HepG2 (cell line): ENCODE data around the gene VAMP8. TPM values are rescaled to one million over a fixed set of nuclear protein-coding genes. Genes with fewer than 3 reads are reported as not detected.

Experiments
- ATAC-seq: fragments of 200-7000 bp; cut with Tn5 transposase; 3 replicates; pipeline ENCODE4 v1.9.1; 2020; ENCODE audit warnings: mild to moderate bottlenecking, moderate library complexity
- BruUV-seq: library from RNA; stranded (reverse); fragments of 400-500 nt; replicated peaks from 2 replicates; lab custom pipeline; 2021; lab: Mats Ljungman, UMichigan
- CTCF ChIA-PET: fragments of 300-600 bp; formaldehyde crosslinking; extraction: SDS; loops from one replicate; lab custom pipeline; 2021; ENCODE audit warnings: low total read pairs, inconsistent platforms, low intra/inter-chr PET ratio; lab: Yijun Ruan, JAX
- POLR2A ChIA-PET: fragments of 350-600 bp; sonication (Branson Sonifier 250); formaldehyde crosslinking; loops from one replicate; lab custom pipeline; 2020; ENCODE audit warnings: antibody characterized with exemption, inconsistent platforms; lab: Yijun Ruan, JAX
- DNase-seq: peaks from one replicate; pipeline ENCODE4 v3.0.0-alpha.2; 2015; ENCODE audit warnings: low spot score
- FAIRE-seq: peaks from 3 replicates; lab custom pipeline; 2011; peaks lifted over from hg19 to GRCh38; lab: Jason Lieb, UNC
- H2AFZ ChIP-seq: one replicate; pipeline ENCODE4 v1.6.1; 2011; ENCODE audit warnings: low read length, inconsistent platforms
- H3K27ac ChIP-seq: fragments of 300-600 bp; 3 replicates; pipeline ENCODE4 v1.8.0; 2011; ENCODE audit warnings: mixed run types, mild to moderate bottlenecking, mixed read lengths, low read length, inconsistent platforms; ENCODE audit not compliant: insufficient read depth; ENCODE audit errors: extremely low read length
- H3K27me3 ChIP-seq, 2 experiments: fragments of 200-600 bp in 1 of 2; 2 replicates in 1 of 2; 3 replicates in 1 of 2; pipeline versions ENCODE4 v1.6.0 to v1.8.0; 2011; ENCODE audit warnings: low read length in 2 of 2, mild to moderate bottlenecking in 2 of 2, moderate library complexity in 2 of 2, inconsistent platforms in 1 of 2; ENCODE audit not compliant: insufficient read depth in 2 of 2, control insufficient read depth in 1 of 2
- H3K36me3 ChIP-seq, 2 experiments: fragments of 200-600 bp in 1 of 2; replicated peaks in 1 of 2; 2 replicates in 1 of 2; 3 replicates in 1 of 2; pipeline versions ENCODE4 v1.5.1 to v1.8.0; 2011; ENCODE audit warnings: low read length in 2 of 2, inconsistent platforms in 1 of 2; ENCODE audit not compliant: insufficient read depth in 2 of 2, control insufficient read depth in 1 of 2
- H3K4me1 ChIP-seq: 2 replicates; pipeline ENCODE4 v1.5.1; 2012; ENCODE audit warnings: low read length, inconsistent platforms; ENCODE audit not compliant: insufficient read depth
- H3K4me2 ChIP-seq: 2 replicates; pipeline ENCODE4 v1.6.0; 2011; ENCODE audit warnings: low read depth, low read length, inconsistent platforms
- H3K4me3 ChIP-seq, 3 experiments: fragments of 200-600 bp in 1 of 3; sonication (generic), shearing (Covaris generic) in 1 of 3; replicated peaks in 1 of 3; 2 replicates each; pipeline ENCODE4 v1.5.1; 2011 to 2016; ENCODE audit warnings: low read length in 3 of 3, inconsistent platforms in 2 of 3, low read depth in 2 of 3, mild to moderate bottlenecking in 2 of 3, control low read depth in 1 of 3, mixed read lengths in 1 of 3; ENCODE audit not compliant: insufficient read depth in 1 of 3
- H3K79me2 ChIP-seq: one replicate; pipeline ENCODE4 v1.6.1; 2011; ENCODE audit warnings: low read length, inconsistent platforms; ENCODE audit not compliant: insufficient read depth
- H3K9ac ChIP-seq: 2 replicates; pipeline ENCODE4 v1.6.0; 2011; ENCODE audit warnings: mild to moderate bottlenecking, low read depth, low read length, inconsistent platforms; ENCODE audit not compliant: insufficient read depth
- H3K9me3 ChIP-seq: 2 replicates; pipeline ENCODE4 v1.5.1; 2012; ENCODE audit warnings: mild to moderate bottlenecking, low read length
- H4K20me1 ChIP-seq: 2 replicates; pipeline ENCODE4 v1.6.0; 2011; ENCODE audit warnings: inconsistent platforms, mild to moderate bottlenecking, low read length, moderate library complexity; ENCODE audit not compliant: insufficient read depth
- EP300 ChIP-seq, 3 experiments: sonication (generic) in 1 of 3; formaldehyde crosslinking in 1 of 3; IDR thresholded peaks; 2 replicates each; pipeline versions ENCODE4 v1.5.1 to v1.6.1; 2011 to 2020; ENCODE audit warnings: low read depth in 2 of 3, low read length in 2 of 3, borderline replicate concordance in 1 of 3, improper control_type of control experiment in 1 of 3, mild to moderate bottlenecking in 1 of 3, missing genetic modification reagents in 1 of 3, moderate library complexity in 1 of 3
- FOXK2 ChIP-seq: fragments of 450-650 bp; IDR thresholded peaks from 2 replicates; pipeline ENCODE4 v1.6.1; 2016
- NCOA2 ChIP-seq: sonication (generic); formaldehyde crosslinking; IDR thresholded peaks from 2 replicates; pipeline ENCODE4 v1.8.0; 2022; ENCODE audit warnings: inconsistent platforms
- ZBTB20 ChIP-seq: sonication (generic); formaldehyde crosslinking; IDR thresholded peaks from 2 replicates; pipeline ENCODE4 v1.8.1; 2023; ENCODE audit warnings: missing genetic modification reagents, low read depth, mild to moderate bottlenecking, borderline replicate concordance
- ZNF430 ChIP-seq: sonication (generic); formaldehyde crosslinking; IDR thresholded peaks from 2 replicates; pipeline ENCODE4 v1.9.0; 2021; ENCODE audit warnings: mild to moderate bottlenecking, missing genetic modification reagents
- ZNF773 ChIP-seq: sonication (generic); formaldehyde crosslinking; IDR thresholded peaks from 2 replicates; pipeline ENCODE4 v1.4.0; 2020; ENCODE audit warnings: missing genetic modification reagents, borderline replicate concordance
- WGBS: methylation state at CpG from one replicate; pipeline ENCODE4 v1.1.6; 2017; ENCODE audit warnings: low lambda C conversion rate; 5-methylcytosine and 5-hydroxymethylcytosine counted together
- in situ Hi-C: cut with HindIII; loops from 2 replicates; pipeline ENCODE4 v1.10.0; 2017; ENCODE audit warnings: low pct_unique_long_range_greater_than_20kb; ENCODE audit not compliant: extremely low pct_ligation_motif_present
- intact Hi-C: fragments of 100-400 bp; cut with micrococcal nuclease; formaldehyde crosslinking; loops from one replicate; pipeline ENCODE4 v1.10.0; 2022; ENCODE audit not compliant: unreplicated experiment
- polyA plus RNA-seq, 8 experiments: library from polyadenylated mRNA; depleted of rRNA in 3 of 8; stranded (reverse) in 7 of 8; unstranded in 1 of 8; fragments of >200 nt; fragmentation: Illumina TruSeq in 4 of 8; extraction: Trizol in 4 of 8; gene quantifications; 2 replicates each; pipeline versions ENCODE4 v1.2.1 to v1.2.3, GENCODE V29; 2011 to 2016; ENCODE audit warnings: low read depth in 4 of 8, missing spikeins in 1 of 8, mixed read lengths in 1 of 8; ENCODE audit not compliant: insufficient read depth in 1 of 8
- total RNA-seq, 5 experiments: library from RNA; depleted of rRNA; stranded (reverse); fragments of >200 nt; fragmentation: Illumina TruSeq; extraction: Trizol; gene quantifications; 2 replicates each; pipeline ENCODE4 v1.2.3, GENCODE V29; 2016; ENCODE audit warnings: low read depth in 1 of 5
- TF ChIP-seq, protein P1 (sequence below): IDR thresholded peaks from 2 replicates; pipeline ENCODE4 v1.6.1; 2016; ENCODE audit warnings: missing compliant biosample characterization, missing genetic modification reagents, borderline replicate concordance
- TF ChIP-seq, protein P2 (sequence below): sonication (generic); formaldehyde crosslinking; IDR thresholded peaks from 2 replicates; pipeline ENCODE4 v1.5.0; 2020; ENCODE audit warnings: mild to moderate bottlenecking, missing genetic modification reagents
- TF ChIP-seq, protein P3 (sequence below): sonication (generic); formaldehyde crosslinking; IDR thresholded peaks from 2 replicates; pipeline ENCODE4 v1.5.0; 2020; ENCODE audit warnings: missing genetic modification reagents

Gene VAMP8
- total and polyA plus RNA-seq, 2 of the 13 experiments (the other 11 are each of a cell fraction or from before 2014, with no cell fraction given): 83.3 to 157 TPM

DNA sequence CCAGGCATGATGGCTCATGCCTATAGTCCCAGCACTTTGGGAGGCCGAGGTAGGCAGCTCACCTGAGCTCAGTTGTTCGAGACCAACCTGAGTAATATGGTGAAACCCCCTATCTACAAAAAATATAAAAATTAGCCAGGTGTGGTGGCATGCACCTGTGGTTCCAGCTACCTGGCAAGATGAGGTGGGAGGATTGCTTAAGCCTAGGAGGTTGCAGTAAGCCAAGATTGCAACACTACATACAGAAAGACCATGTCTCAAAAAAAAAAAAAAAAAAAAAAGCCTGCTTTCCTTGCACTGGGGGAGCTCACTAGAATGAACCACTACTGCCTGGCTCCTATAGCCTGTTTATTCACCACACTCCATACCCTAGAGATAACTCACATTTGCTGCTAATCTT lies 45.8 kb upstream of the VAMP8 start (continued):
- no peak for TF ChIP-seq ZNF773 (CRISPR knock-in tag)

DNA sequence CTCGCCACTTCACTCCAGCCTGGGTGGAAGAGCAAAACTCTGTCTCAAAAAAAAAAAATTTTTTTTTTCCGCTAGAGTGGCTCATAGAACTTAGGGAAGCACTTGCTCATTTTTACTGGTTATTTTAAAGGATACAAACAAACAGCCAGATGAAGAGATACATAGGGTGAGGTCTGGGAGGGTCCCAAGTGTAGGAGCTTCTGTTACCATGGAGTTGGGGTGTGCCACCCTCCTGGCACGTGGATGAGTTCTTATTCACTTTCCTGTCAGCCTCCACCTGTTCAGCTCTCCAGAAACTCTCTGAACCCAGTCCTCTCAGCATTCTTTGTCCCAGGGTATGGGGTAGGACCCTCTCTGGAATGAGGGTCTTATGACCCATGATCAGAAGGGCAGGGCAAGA lies 43.3 kb upstream of the VAMP8 start:
- no peak for FAIRE-seq
- no peak for DNase-seq
- no peak for TF ChIP-seq EP300 (IDR thresholded peaks at IDR 0.05; ENCODE audit: low read depth in 2 of 2, low read length in 2 of 2)
- TF ChIP-seq EP300 (CRISPR knock-in tag; IDR thresholded peaks at IDR 0.05; ENCODE audit: borderline replicate concordance): no peak
- TF ChIP-seq, all 625 proteins: peak for 0
- Histone ChIP-seq H3K79me2 (peaks cover 15% of the 10 kb centered on the region), H3K36me3 (no peaks in the 10 kb centered on the region), H3K27ac (no peak overlapping the region), H3K4me3 (no peak overlapping the region), H3K9me3 (no peaks in the 10 kb centered on the region), H3K27me3 (no peaks in the 10 kb centered on the region; a peak in 1 of 5 replicates), H3K4me1 (peaks cover 14% of the 10 kb centered on the region), H2AFZ (no peak overlapping the region), H3K4me2 (no peak overlapping the region), H4K20me1 (no peaks in the 10 kb centered on the region), H3K9ac (no peak overlapping the region)
- CTCF ChIA-PET: no interaction called here
- WGBS: 85% methylated on average over 3 of the region's 3 CpGs
- intact Hi-C loops: no loop called here
- no peak for ATAC-seq
- in situ Hi-C loops: no loop called here
- no TSS peak for BruUV-seq
- POLR2A ChIA-PET: interaction anchor here (0.8 to 1.9 kb wide), 3 partner anchors 12 to 115 kb away, joined by 3 to 6 read pairs (median 4); partner anchors contain the start of gene SH2D6

DNA sequence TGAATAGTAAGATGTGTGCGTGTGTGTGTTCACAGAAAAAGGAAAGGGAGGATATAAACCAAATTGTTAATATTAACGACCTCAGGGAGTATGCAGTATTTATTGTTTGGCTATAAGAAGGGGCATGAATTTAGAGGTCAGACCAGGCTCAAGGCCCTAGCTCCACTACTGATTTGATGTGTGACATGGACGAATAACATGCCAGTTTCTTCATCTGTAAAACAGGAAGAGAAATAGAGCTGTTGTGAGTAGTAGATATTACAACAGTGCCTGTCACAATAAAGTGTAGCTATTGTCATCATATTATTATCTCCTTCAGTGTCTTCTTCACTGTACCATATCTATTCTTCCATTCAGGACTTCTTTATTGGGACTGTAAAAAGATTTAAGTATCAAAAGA lies 42.5 kb upstream of the VAMP8 start:
- CTCF ChIA-PET: no interaction called here

More for the DNA sequence above, 42.5 kb upstream of the VAMP8 start:
- 68% methylated on average over 3 of the region's 3 CpGs for WGBS
- DNase-seq (no peak), FAIRE-seq (no peak), ATAC-seq (no peak)
- intact Hi-C loops: loop anchor here (5.0 kb wide), 1 partner anchor 33 kb away; no protein-coding TSS in a partner anchor
- POLR2A ChIA-PET: interaction anchor here (0.8 to 1.9 kb wide), 5 partner anchors 11 to 116 kb away, joined by 3 to 6 read pairs (median 3); partner anchors contain the start of gene SH2D6
- Histone ChIP-seq H3K27me3 (no peaks in the 10 kb centered on the region; a peak in 1 of 5 replicates), H3K4me1 (peaks cover 14% of the 10 kb centered on the region), H3K4me2 (no peak overlapping the region), H4K20me1 (peaks cover 4% of the 10 kb centered on the region), H3K9me3 (no peaks in the 10 kb centered on the region), H3K9ac (no peak overlapping the region), H3K79me2 (peaks cover 23% of the 10 kb centered on the region), H3K36me3 (no peaks in the 10 kb centered on the region), H3K27ac (no peak overlapping the region), H3K4me3 (no peak overlapping the region), H2AFZ (no peak overlapping the region)
- TF ChIP-seq ZBTB20 (CRISPR knock-in tag): no peak
- no peak for TF ChIP-seq NCOA2
- TF ChIP-seq, protein P1, sequence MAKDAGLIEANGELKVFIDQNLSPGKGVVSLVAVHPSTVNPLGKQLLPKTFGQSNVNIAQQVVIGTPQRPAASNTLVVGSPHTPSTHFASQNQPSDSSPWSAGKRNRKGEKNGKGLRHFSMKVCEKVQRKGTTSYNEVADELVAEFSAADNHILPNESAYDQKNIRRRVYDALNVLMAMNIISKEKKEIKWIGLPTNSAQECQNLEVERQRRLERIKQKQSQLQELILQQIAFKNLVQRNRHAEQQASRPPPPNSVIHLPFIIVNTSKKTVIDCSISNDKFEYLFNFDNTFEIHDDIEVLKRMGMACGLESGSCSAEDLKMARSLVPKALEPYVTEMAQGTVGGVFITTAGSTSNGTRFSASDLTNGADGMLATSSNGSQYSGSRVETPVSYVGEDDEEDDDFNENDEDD (CRISPR knock-in tag): no peak
- TF ChIP-seq, protein P2, sequence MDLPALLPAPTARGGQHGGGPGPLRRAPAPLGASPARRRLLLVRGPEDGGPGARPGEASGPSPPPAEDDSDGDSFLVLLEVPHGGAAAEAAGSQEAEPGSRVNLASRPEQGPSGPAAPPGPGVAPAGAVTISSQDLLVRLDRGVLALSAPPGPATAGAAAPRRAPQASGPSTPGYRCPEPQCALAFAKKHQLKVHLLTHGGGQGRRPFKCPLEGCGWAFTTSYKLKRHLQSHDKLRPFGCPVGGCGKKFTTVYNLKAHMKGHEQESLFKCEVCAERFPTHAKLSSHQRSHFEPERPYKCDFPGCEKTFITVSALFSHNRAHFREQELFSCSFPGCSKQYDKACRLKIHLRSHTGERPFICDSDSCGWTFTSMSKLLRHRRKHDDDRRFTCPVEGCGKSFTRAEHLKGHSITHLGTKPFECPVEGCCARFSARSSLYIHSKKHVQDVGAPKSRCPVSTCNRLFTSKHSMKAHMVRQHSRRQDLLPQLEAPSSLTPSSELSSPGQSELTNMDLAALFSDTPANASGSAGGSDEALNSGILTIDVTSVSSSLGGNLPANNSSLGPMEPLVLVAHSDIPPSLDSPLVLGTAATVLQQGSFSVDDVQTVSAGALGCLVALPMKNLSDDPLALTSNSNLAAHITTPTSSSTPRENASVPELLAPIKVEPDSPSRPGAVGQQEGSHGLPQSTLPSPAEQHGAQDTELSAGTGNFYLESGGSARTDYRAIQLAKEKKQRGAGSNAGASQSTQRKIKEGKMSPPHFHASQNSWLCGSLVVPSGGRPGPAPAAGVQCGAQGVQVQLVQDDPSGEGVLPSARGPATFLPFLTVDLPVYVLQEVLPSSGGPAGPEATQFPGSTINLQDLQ (CRISPR knock-in tag): no peak
- TF ChIP-seq FOXK2: no peak
- TF ChIP-seq, protein P3, sequence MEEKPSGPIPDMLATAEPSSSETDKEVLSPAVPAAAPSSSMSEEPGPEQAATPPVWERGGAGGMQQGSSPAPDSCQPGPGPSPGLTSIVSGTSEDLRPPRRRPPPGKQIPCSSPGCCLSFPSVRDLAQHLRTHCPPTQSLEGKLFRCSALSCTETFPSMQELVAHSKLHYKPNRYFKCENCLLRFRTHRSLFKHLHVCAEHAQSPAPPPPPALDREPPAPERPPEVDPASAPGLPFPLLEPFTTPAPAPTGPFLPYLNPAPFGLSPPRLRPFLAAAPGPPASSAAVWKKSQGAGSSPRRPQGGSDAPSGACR (CRISPR knock-in tag): no peak
- no peak for TF ChIP-seq ZNF430 (CRISPR knock-in tag)
- in situ Hi-C loops: no loop called here
- BruUV-seq: no TSS peak
